Measurements from ENCODE around the gene LAMB1.
A peak's percentile ranks its signal among the peaks of the same experiment; 100 is the strongest.

Gene LAMB1

GRCh38 chr7:107977048-107977447, 25.9 kb downstream of the LAMB1 start:
- H3K27ac ChIP-seq, result peak overlapping the region; percentile 47
- POLR2A ChIA-PET (ENCODE audit: low non-redundant PET), result no interaction called here
- CTCF ChIA-PET, result no interaction called here
- no peak for TF ChIP-seq CTCF (conservative IDR thresholded peaks at IDR 0.05; ENCODE audit: low read depth)
- no peak for DNase-seq (ENCODE audit: low spot score)

DNA sequence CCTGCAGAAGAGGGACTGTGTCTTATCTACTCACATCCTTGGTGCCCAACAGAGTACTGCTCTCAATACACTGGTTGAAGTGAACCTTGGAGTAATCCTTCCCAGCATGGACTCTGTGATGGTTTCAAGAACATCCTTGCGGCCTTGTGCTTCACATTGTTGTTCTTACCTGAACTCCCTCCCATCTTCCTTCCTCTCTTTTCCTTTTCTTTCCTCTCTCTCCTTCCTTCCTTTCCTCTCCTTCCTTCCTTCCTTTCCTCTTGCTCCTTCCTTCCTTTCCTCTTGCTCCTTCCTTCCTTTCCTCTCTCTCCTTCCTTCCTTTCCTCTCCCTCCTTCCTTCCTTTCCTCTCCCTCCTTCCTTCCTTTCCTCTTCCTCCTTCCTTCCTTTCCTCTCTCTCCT, 26.3 kb downstream of the LAMB1 start:
- ChIA-PET CTCF (no interaction called here), POLR2A (ENCODE audit: low non-redundant PET) (no interaction called here)
- no peak for TF ChIP-seq CTCF (conservative IDR thresholded peaks at IDR 0.05; ENCODE audit: low read depth)
- DNase-seq (ENCODE audit: low spot score), result no peak
- H3K27ac ChIP-seq, result peak overlapping the region; percentile 57

- no peak for TF ChIP-seq CTCF (conservative IDR thresholded peaks at IDR 0.05; ENCODE audit: low read depth)
- peak overlapping the region; percentile 57 for H3K27ac ChIP-seq
- ChIA-PET POLR2A (ENCODE audit: low non-redundant PET) (no interaction called here), CTCF (no interaction called here)
- no peak for DNase-seq (ENCODE audit: low spot score)
These were observed 27.5 kb downstream of the LAMB1 start for GRCh38 chr7:107975394-107976013.

DNA sequence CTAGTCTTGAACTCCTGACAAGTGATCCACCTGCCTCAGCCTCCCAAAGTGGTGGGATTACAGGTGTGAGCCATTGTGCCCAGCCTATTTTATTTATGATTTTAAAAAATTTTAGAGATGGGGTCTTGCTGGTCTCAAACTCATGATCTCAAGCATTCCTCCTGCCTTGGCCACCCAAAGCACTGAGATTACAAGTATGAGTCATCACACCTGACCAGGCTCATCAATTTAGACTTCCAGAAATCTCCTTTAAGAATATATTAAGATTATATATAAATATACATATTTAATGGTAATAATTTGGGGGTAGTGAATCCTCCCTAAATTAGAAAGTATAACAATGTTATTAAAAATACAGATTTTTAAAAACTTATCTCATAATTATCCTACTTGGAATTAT, 29.1 kb downstream of the LAMB1 start:
- no peak for DNase-seq (ENCODE audit: low spot score)
- H3K27ac ChIP-seq, result peak overlapping the region; percentile 94
- no peak for TF ChIP-seq CTCF (conservative IDR thresholded peaks at IDR 0.05; ENCODE audit: low read depth)
- POLR2A ChIA-PET (ENCODE audit: low non-redundant PET), result no interaction called here
- CTCF ChIA-PET, result no interaction called here

- ChIA-PET CTCF (interaction anchor here (0.6 to 1.3 kb wide), 2 partner anchors 10 to 805 kb away, joined by 3 to 4 read pairs; no protein-coding TSS in a partner anchor), POLR2A (ENCODE audit: low non-redundant PET) (no interaction called here)
- H3K27ac ChIP-seq, result peak overlapping the region; percentile 94
- peak; percentile 37 for DNase-seq (ENCODE audit: low spot score)
- no peak for TF ChIP-seq CTCF (conservative IDR thresholded peaks at IDR 0.05; ENCODE audit: low read depth)
These were observed 30.0 kb downstream of the LAMB1 start for GRCh38 chr7:107972941-107973376.

DNA sequence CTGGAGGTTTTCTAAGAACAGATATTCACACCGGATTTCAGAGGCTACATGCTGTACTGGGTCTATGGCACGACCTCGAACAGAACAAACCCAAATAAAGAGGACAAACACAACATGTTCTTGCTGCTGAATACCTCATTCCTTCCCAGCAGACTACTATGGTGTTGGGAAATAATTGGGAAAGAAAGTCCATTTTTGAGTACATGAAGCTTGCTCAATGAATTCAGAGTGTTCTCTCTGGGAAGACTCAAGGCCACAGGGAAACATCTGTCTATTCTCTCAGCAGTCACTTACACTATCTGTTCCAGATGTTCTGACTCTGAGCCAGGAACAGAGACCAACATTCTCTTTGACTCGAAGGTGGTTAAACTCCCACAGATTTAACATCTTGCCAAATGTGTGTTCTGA, 30.9 kb downstream of the LAMB1 start:
- no peak for DNase-seq (ENCODE audit: low spot score)
- POLR2A ChIA-PET (ENCODE audit: low non-redundant PET), result no interaction called here
- TF ChIP-seq CTCF (conservative IDR thresholded peaks at IDR 0.05; ENCODE audit: low read depth), result no peak
- CTCF ChIA-PET, result interaction anchor here (0.6 to 1.3 kb wide), 3 partner anchors 11 to 804 kb away, joined by 3 to 4 read pairs (median 3); no protein-coding TSS in a partner anchor
- peak overlapping the region; percentile 87 for H3K27ac ChIP-seq

All from RWPE1 (cell line).